CD14-positive monocyte (primary cell): ENCODE measurements around the gene COL4A1. TPM values are rescaled to one million over a fixed set of nuclear protein-coding genes. Genes with fewer than 3 reads are reported as not detected.

Experiments
- DNase-seq, 3 donors: peaks; one replicate each; pipeline ENCODE4 v3.0.0-alpha.2; 2011 to 2022
- H2AFZ ChIP-seq: 2 replicates; pipeline ENCODE4 v1.6.0; 2012; ENCODE audit warnings: mild to moderate bottlenecking, low read depth, low read length, inconsistent platforms; ENCODE audit not compliant: insufficient read depth, poor library complexity, severe bottlenecking
- H3K27ac ChIP-seq, 2 donors: 1 replicate in 1 of 2; 2 replicates in 1 of 2; pipeline ENCODE4 v1.5.1; 2012 to 2013; ENCODE audit warnings: low read length in 2 of 2, control low read depth in 1 of 2, inconsistent platforms in 1 of 2, low read depth in 1 of 2, mild to moderate bottlenecking in 1 of 2
- H3K27me3 ChIP-seq, 2 donors: one replicate each; pipeline versions ENCODE4 v1.6.0 to v1.6.1; 2011 to 2013; ENCODE audit warnings: low read length in 2 of 2; ENCODE audit not compliant: control insufficient read depth in 2 of 2, insufficient read depth in 2 of 2
- H3K36me3 ChIP-seq, 2 donors: replicated peaks in 1 of 2; 1 replicate in 1 of 2; 2 replicates in 1 of 2; pipeline versions ENCODE4 v1.5.1 to v1.6.1; 2012 to 2013; ENCODE audit warnings: low read length in 2 of 2, control low read depth in 1 of 2, inconsistent platforms in 1 of 2, mild to moderate bottlenecking in 1 of 2; ENCODE audit not compliant: insufficient read depth in 2 of 2, control insufficient read depth in 1 of 2
- H3K4me1 ChIP-seq, 2 donors: 1 replicate in 1 of 2; 2 replicates in 1 of 2; pipeline versions ENCODE4 v1.5.1 to v1.6.1; 2012 to 2013; ENCODE audit warnings: low read length in 2 of 2, control low read depth in 1 of 2, inconsistent platforms in 1 of 2, mild to moderate bottlenecking in 1 of 2, moderate library complexity in 1 of 2; ENCODE audit not compliant: insufficient read depth in 2 of 2, control insufficient read depth in 1 of 2
- H3K4me2 ChIP-seq: replicated peaks from 2 replicates; pipeline ENCODE3; 2012; ENCODE audit warnings: low read length, moderate library complexity, mild to moderate bottlenecking; ENCODE audit not compliant: poor library complexity, severe bottlenecking; ENCODE audit errors: extremely low read depth
- H3K4me3 ChIP-seq, 3 experiments: fragments of 200-600 bp in 1 of 3; sonication (generic) in 1 of 3; replicated peaks in 1 of 3; 1 replicate in 2 of 3; 2 replicates in 1 of 3; pipeline ENCODE4 v1.5.1; 2011 to 2013; ENCODE audit warnings: low read length in 3 of 3, mild to moderate bottlenecking in 3 of 3, control low read depth in 2 of 3, low read depth in 2 of 3, inconsistent platforms in 1 of 3, moderate library complexity in 1 of 3
- H3K79me2 ChIP-seq: 2 replicates; pipeline ENCODE4 v1.6.0; 2012; ENCODE audit warnings: mild to moderate bottlenecking, control low read depth, inconsistent platforms, low read length, moderate library complexity; ENCODE audit not compliant: insufficient read depth
- H3K9ac ChIP-seq: 2 replicates; pipeline ENCODE4 v1.6.0; 2017; ENCODE audit warnings: low read length, mild to moderate bottlenecking; ENCODE audit not compliant: insufficient read depth, poor library complexity, severe bottlenecking
- H3K9me3 ChIP-seq, 2 donors: replicated peaks in 1 of 2; 1 replicate in 1 of 2; 2 replicates in 1 of 2; pipeline versions ENCODE4 v1.5.1 to v1.6.1; 2012 to 2013; ENCODE audit warnings: low read length in 2 of 2, control low read depth in 1 of 2; ENCODE audit not compliant: control insufficient read depth in 1 of 2, insufficient read depth in 1 of 2
- H4K20me1 ChIP-seq: 2 replicates; pipeline ENCODE4 v1.6.0; 2012; ENCODE audit warnings: mild to moderate bottlenecking, low read length, control low read depth, moderate library complexity; ENCODE audit not compliant: insufficient read depth
- H3K27ac Mint-ChIP-seq, 7 donors: one replicate each; pipeline ENCODE4 v1.8.0; 2020; ENCODE audit warnings: mild to moderate bottlenecking in 7 of 7, mixed read lengths in 7 of 7, moderate library complexity in 6 of 7, inconsistent platforms in 2 of 7
- H3K27me3 Mint-ChIP-seq, 3 donors: one replicate each; pipeline ENCODE4 v1.8.0; 2021 to 2022; ENCODE audit warnings: low read depth in 3 of 3, mild to moderate bottlenecking in 3 of 3, mixed read lengths in 3 of 3, moderate library complexity in 3 of 3, inconsistent platforms in 1 of 3
- H3K36me3 Mint-ChIP-seq, 2 donors: one replicate each; pipeline ENCODE4 v1.8.0; 2020; ENCODE audit warnings: mixed read lengths in 2 of 2, inconsistent platforms in 1 of 2, mild to moderate bottlenecking in 1 of 2
- H3K4me1 Mint-ChIP-seq: one replicate; pipeline ENCODE4 v1.8.0; 2020; ENCODE audit warnings: mild to moderate bottlenecking, mixed read lengths
- H3K4me3 Mint-ChIP-seq, 2 donors: one replicate each; pipeline ENCODE4 v1.8.0; 2020; ENCODE audit warnings: mild to moderate bottlenecking in 2 of 2, mixed read lengths in 2 of 2, moderate library complexity in 1 of 2
- H3K9me3 Mint-ChIP-seq, 7 donors: one replicate each; pipeline ENCODE4 v1.8.0; 2020 to 2022; ENCODE audit warnings: mixed read lengths in 7 of 7, mild to moderate bottlenecking in 6 of 7, moderate library complexity in 6 of 7, inconsistent platforms in 2 of 7
- CTCF ChIP-seq: fragments of 200-600 bp; IDR thresholded peaks from one replicate; pipeline ENCODE4 v1.8.0; 2022; ENCODE audit warnings: antibody characterized with exemption, mild to moderate bottlenecking
- WGBS: methylation state at CpG from one replicate; pipeline ENCODE4 v1.1.5; 2013; ENCODE audit warnings: missing lambda C conversion rate; ENCODE audit not compliant: insufficient coverage; 5-methylcytosine and 5-hydroxymethylcytosine counted together
- intact Hi-C, 2 donors: fragments of 100-400 bp; cut with micrococcal nuclease; formaldehyde crosslinking; loops; one replicate each; pipeline versions ENCODE4 v1.15.0 to v1.15.1; 2023
- polyA plus RNA-seq, 3 donors: library from polyadenylated mRNA; depleted of rRNA in 1 of 3; unstranded in 2 of 3; stranded (reverse) in 1 of 3; fragments of 300-500 nt in 2 of 3; fragments of >200 nt in 1 of 3; fragmentation: Illumina TruSeq in 2 of 3; gene quantifications; 1 replicate in 2 of 3; 2 replicates in 1 of 3; pipeline ENCODE4 v1.2.3, GENCODE V29; 2012 to 2021

COL4A1 gene
- polyA plus RNA-seq, 3 donors, result 0.16 to 0.25 TPM; not detected in 1

GRCh38 chr13:110212529-110212928, 94.4 kb downstream of the COL4A1 start:
- no peak for TF ChIP-seq CTCF
- intact Hi-C loops, result no loop called here
- 79% methylated on average over 5 of the region's 9 CpGs for WGBS
- no peak overlapping the region for H3K4me3 Mint-ChIP-seq
- H3K4me3 ChIP-seq, result no peak overlapping the region
- no peaks in the 10 kb centered on the region for H3K36me3 ChIP-seq
- no peaks in the 10 kb centered on the region for H3K4me1 ChIP-seq
- no peaks in the 10 kb centered on the region for H3K79me2 ChIP-seq
- H4K20me1 ChIP-seq, result no peaks in the 10 kb centered on the region
- H3K9me3 Mint-ChIP-seq, result peaks cover 0 to 2% (median 0%) of the 10 kb centered on the region in 7 donors
- no peak overlapping the region for H3K9ac ChIP-seq
- H2AFZ ChIP-seq, result no peak overlapping the region
- no peak overlapping the region for H3K4me2 ChIP-seq
- H3K4me1 Mint-ChIP-seq, result no peaks in the 10 kb centered on the region
- H3K27ac ChIP-seq, result no peak overlapping the region
- no peaks in the 10 kb centered on the region for H3K9me3 ChIP-seq
- peaks cover 7 to 13% (median 11%) of the 10 kb centered on the region in 3 donors for H3K27me3 Mint-ChIP-seq
- H3K27ac Mint-ChIP-seq, result no peak overlapping the region
- no peaks in the 10 kb centered on the region for H3K36me3 Mint-ChIP-seq
- H3K27me3 ChIP-seq, result no peaks in the 10 kb centered on the region
- no peak for DNase-seq

GRCh38 chr13:110211735-110212134, 95.2 kb downstream of the COL4A1 start:
- intact Hi-C loops, result no loop called here
- Mint-ChIP-seq H3K27ac (no peak overlapping the region), H3K27me3 (peaks cover 1 to 8% (median 6%) of the 10 kb centered on the region in 3 donors), H3K4me1 (no peaks in the 10 kb centered on the region), H3K9me3 (peaks cover 0 to 2% (median 0%) of the 10 kb centered on the region in 7 donors), H3K4me3 (no peak overlapping the region), H3K36me3 (no peaks in the 10 kb centered on the region)
- H3K79me2 ChIP-seq, result no peaks in the 10 kb centered on the region
- no peak overlapping the region for H3K4me3 ChIP-seq
- H3K27me3 ChIP-seq, result no peaks in the 10 kb centered on the region
- TF ChIP-seq CTCF, result no peak
- no peaks in the 10 kb centered on the region for H3K9me3 ChIP-seq
- H3K9ac ChIP-seq, result no peak overlapping the region
- H3K4me2 ChIP-seq, result no peak overlapping the region
- H3K36me3 ChIP-seq, result no peaks in the 10 kb centered on the region
- H3K4me1 ChIP-seq, result no peaks in the 10 kb centered on the region
- H3K27ac ChIP-seq, result no peak overlapping the region
- WGBS, result 100% methylated on average over 4 of the region's 6 CpGs
- no peak overlapping the region for H2AFZ ChIP-seq
- no peak for DNase-seq
- H4K20me1 ChIP-seq, result no peaks in the 10 kb centered on the region
